Nephron progenitor cell (in vitro differentiated cells): ENCODE data around the gene MRGPRG.

Source experiments
- DNase-seq: peaks from one replicate; pipeline ENCODE4 v3.0.0; 2021
- H3K27ac Mint-ChIP-seq: 2 replicates; pipeline ENCODE4 v1.8.0; 2021; ENCODE audit warnings: mild to moderate bottlenecking, moderate library complexity, mixed read lengths
- H3K27me3 Mint-ChIP-seq: 2 replicates; pipeline ENCODE4 v1.8.0; 2021; ENCODE audit warnings: mild to moderate bottlenecking, low read depth, mixed read lengths; ENCODE audit not compliant: poor library complexity
- H3K36me3 Mint-ChIP-seq: 2 replicates; pipeline ENCODE4 v1.8.0; 2021; ENCODE audit warnings: low read depth, mixed read lengths
- H3K4me1 Mint-ChIP-seq: 2 replicates; pipeline ENCODE4 v1.8.0; 2021; ENCODE audit warnings: mixed read lengths
- H3K4me3 Mint-ChIP-seq: 2 replicates; pipeline ENCODE4 v1.8.0; 2021; ENCODE audit warnings: mild to moderate bottlenecking, moderate library complexity, mixed read lengths
- H3K9me3 Mint-ChIP-seq: 2 replicates; pipeline ENCODE4 v1.8.0; 2021; ENCODE audit warnings: mild to moderate bottlenecking, moderate library complexity, mixed read lengths
- TF ChIP-seq, protein P1 (sequence below): fragments of 200-600 bp; sonication (generic); IDR thresholded peaks from 2 replicates; pipeline ENCODE4 v1.5.0; 2021; ENCODE audit warnings: antibody characterized with exemption

Gene MRGPRG

DNA sequence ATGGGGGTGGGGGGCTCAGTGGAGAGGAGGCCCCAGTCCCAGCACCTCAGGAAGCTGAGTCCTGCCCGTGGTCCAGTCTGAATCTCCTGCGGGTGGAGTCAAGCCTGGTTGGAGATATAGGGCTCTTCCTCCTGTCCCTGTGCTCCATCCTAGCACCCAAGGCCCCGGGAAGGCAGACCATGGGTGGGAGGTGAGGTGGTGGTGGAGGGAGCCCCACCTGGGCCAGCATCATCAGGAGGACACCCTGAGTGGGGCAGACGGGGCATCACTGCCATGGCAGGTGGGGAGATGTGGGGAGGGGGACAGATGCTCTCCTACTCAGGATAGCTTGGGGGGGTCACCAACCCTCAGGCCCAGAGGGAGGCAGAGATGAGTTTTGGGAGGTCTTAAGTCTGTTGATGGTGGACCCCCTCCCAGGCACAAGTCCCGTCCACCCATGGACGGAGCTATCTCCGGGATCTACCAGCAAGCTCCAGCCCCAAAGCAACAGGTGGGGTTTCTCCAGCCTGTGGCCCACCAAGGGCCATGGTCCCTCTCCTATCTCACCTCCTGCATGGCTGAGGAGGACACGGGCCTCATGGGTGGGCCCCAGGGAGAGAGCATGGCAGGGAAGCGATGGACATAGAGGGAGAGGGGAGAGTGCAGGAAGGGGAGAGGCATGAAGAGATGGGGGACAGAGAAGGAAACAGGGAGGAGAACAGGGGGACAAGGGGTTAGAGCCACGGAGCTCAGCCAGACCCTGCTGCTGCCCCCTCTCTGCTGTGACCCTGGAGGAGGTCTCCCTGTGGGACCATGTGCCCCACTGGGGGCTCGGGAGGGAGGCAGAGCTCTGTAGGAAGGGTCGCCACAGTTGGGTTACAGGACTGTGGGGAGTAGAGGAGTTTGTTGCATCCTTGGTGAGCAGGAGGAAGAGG, 12.3 kb upstream of the MRGPRG start:
- Mint-ChIP-seq H3K36me3 (no peaks in the 10 kb centered on the region), H3K4me3 (no peak overlapping the region), H3K9me3 (no peaks in the 10 kb centered on the region), H3K27ac (no peak overlapping the region), H3K27me3 (peaks cover 11% of the 10 kb centered on the region), H3K4me1 (peaks cover 14% of the 10 kb centered on the region)
- DNase-seq: no peak
- TF ChIP-seq, protein P1, sequence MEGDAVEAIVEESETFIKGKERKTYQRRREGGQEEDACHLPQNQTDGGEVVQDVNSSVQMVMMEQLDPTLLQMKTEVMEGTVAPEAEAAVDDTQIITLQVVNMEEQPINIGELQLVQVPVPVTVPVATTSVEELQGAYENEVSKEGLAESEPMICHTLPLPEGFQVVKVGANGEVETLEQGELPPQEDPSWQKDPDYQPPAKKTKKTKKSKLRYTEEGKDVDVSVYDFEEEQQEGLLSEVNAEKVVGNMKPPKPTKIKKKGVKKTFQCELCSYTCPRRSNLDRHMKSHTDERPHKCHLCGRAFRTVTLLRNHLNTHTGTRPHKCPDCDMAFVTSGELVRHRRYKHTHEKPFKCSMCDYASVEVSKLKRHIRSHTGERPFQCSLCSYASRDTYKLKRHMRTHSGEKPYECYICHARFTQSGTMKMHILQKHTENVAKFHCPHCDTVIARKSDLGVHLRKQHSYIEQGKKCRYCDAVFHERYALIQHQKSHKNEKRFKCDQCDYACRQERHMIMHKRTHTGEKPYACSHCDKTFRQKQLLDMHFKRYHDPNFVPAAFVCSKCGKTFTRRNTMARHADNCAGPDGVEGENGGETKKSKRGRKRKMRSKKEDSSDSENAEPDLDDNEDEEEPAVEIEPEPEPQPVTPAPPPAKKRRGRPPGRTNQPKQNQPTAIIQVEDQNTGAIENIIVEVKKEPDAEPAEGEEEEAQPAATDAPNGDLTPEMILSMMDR: no peak

DNA sequence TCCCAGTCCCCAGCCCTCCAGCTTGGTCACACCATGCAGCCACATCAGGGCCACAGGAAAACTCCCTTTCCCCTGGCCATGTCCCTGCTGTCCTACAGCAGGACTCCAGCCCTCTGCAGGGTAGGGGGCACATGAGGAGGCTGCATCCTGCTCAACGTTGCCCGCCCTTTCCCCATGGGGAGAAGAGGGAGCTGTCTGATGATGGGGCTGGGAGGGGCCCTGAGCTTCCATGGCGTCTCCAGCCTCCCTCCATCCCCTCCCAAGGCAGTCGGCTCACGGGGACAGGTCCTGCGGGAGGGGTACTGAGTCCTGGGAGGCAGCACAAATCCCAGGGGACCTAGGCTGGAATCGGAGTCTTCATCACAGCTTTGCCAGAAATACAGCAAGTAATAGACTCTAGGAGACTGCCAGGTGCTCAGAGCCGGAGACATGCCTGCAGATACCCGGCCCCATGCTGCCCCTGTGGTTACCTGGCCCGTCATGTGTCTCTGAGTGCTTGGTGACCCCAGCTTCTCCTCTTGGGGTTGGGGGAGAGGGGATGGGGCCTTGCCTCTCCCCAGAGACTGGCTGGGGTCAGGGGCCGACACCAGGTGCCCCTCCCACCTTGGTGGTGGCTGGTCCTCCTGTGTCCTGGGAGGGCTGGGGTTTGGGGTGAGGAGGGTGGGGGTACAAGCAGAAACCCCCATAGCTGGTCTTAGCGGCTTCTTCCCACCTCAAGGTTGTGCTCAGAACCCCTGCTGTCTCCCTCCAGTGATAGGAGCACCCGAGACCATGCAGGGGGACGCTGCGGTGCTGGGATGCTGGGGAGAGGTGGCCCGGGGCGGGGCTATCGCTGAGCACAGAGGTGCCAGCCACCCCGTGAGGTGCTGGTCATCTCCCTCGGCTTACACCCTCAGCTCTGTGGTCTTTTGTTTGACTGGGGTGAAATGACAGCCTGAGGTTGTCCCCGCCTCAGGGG, 11.3 kb upstream of the MRGPRG start:
- no peaks in the 10 kb centered on the region for H3K36me3 Mint-ChIP-seq
- H3K27ac Mint-ChIP-seq: no peak overlapping the region
- H3K27me3 Mint-ChIP-seq: peaks cover 12% of the 10 kb centered on the region
- H3K4me3 Mint-ChIP-seq: no peak overlapping the region
- no peaks in the 10 kb centered on the region for H3K9me3 Mint-ChIP-seq
- DNase-seq: no peak
- peaks cover 23% of the 10 kb centered on the region for H3K4me1 Mint-ChIP-seq
- TF ChIP-seq, protein P1: no peak

DNA sequence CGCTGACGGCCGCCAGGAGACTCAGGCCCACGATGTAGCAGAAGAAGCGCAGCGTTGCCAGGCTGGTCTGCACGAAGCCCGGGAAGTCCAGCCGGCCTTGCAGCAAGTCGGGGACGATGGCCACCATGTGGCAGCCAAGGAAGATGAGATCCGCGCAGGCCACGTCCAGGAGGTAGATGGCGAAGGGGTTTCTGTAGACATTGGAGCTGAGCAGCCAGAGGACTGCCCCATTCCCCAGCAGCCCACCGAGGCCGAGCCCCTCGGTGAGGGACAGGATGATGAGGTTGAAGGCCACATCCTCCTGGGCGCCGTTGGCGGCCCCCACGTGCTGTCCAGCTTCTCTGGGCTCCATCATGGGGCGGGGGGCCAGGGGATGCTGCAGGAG, 9.8 kb upstream of the MRGPRG start:
- no peaks in the 10 kb centered on the region for H3K9me3 Mint-ChIP-seq
- TF ChIP-seq, protein P1: no peak
- no peaks in the 10 kb centered on the region for H3K36me3 Mint-ChIP-seq
- peaks cover 9% of the 10 kb centered on the region for H3K27me3 Mint-ChIP-seq
- no peak overlapping the region for H3K27ac Mint-ChIP-seq
- H3K4me1 Mint-ChIP-seq: peaks cover 38% of the 10 kb centered on the region
- H3K4me3 Mint-ChIP-seq: no peak overlapping the region
- no peak for DNase-seq

DNA sequence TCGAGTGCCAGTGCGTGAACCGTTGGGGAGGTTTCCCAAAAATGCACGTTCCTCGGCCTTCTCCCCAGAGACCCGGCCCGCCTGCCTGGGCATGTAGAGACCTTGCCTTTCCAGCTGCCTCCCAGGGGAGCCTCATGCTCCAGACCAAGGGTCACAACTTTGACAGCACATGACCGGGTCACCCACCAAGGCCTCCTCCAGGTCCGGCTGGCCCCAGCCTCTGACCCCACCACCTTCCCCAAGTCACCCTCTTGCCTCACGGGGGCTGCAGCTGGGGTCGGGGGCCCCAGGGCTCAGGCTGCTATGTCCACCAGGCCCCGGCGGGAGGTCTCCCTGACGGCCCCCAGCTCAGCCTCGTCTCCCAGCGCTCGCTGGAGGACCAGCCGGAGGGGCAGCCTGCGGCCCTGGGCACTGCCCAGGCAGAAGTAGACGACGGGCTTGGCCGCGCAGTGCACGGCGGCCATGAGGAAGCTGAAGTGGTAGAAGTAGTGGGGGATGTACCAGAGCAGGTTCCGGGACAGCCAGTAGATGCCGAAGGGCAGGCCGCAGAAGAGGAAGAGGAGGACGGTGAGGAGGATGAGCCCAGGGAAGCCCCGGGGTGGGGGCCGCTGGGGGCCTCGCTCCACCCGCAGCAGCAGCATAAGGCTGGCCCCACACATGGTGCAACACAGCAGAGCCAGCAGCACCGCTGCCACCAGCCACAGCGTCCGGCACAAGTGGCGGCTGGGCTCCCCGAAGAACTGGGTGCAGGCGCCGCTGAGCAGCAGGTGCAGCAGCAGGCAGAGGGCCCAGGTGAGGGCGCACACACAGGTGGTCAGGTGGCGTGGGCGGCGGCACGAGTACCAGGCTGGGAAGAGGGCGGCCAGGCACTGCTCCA, 9.2 kb upstream of the MRGPRG start:
- DNase-seq: no peak
- no peak overlapping the region for H3K27ac Mint-ChIP-seq
- peaks cover 44% of the 10 kb centered on the region for H3K4me1 Mint-ChIP-seq
- TF ChIP-seq, protein P1: no peak
- no peaks in the 10 kb centered on the region for H3K9me3 Mint-ChIP-seq
- peaks cover 9% of the 10 kb centered on the region for H3K27me3 Mint-ChIP-seq
- H3K36me3 Mint-ChIP-seq: no peaks in the 10 kb centered on the region
- no peak overlapping the region for H3K4me3 Mint-ChIP-seq

DNA sequence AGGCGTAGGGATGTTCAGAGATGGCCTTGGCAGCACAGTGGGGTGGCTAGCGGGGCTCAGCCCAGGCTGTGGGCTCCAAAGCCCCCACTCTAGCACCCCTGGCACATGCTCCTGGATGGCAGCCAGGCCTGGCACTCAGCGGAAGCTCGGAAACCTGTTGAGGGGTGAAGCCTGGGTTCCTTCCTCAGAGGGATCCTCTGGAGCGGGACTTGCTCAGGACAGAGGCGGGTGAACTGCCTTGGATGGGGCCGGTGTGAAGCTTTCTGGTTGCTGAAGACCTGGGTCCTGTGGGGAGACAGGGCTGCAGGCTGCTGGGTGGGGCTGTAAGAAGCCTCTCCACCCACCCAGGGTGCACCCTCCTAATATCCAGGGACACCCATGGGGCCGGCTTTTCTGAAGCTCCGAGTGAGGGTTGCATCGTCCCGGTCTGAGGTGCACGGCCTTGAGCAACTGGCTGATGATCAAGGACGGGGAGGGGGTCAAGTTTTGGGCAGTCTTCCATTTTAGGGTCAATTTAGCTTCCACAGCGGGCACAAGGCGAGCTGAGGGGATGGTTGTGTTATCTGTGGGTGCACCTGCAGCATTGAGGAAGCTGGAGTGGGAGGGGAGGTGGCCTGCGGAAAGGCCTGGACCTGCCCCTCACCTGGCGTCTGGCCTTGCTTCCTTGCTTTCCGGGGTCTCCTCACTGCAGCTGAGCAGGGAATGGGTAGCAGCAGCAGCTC, 8.4 kb upstream of the MRGPRG start:
- H3K4me1 Mint-ChIP-seq: peaks cover 49% of the 10 kb centered on the region
- no peaks in the 10 kb centered on the region for H3K36me3 Mint-ChIP-seq
- H3K27me3 Mint-ChIP-seq: peaks cover 9% of the 10 kb centered on the region
- no peaks in the 10 kb centered on the region for H3K9me3 Mint-ChIP-seq
- H3K27ac Mint-ChIP-seq: no peak overlapping the region
- TF ChIP-seq, protein P1: no peak
- no peak overlapping the region for H3K4me3 Mint-ChIP-seq
- DNase-seq: no peak
